ENCODE data around the gene SOCS2.

Gene SOCS2

DNA sequence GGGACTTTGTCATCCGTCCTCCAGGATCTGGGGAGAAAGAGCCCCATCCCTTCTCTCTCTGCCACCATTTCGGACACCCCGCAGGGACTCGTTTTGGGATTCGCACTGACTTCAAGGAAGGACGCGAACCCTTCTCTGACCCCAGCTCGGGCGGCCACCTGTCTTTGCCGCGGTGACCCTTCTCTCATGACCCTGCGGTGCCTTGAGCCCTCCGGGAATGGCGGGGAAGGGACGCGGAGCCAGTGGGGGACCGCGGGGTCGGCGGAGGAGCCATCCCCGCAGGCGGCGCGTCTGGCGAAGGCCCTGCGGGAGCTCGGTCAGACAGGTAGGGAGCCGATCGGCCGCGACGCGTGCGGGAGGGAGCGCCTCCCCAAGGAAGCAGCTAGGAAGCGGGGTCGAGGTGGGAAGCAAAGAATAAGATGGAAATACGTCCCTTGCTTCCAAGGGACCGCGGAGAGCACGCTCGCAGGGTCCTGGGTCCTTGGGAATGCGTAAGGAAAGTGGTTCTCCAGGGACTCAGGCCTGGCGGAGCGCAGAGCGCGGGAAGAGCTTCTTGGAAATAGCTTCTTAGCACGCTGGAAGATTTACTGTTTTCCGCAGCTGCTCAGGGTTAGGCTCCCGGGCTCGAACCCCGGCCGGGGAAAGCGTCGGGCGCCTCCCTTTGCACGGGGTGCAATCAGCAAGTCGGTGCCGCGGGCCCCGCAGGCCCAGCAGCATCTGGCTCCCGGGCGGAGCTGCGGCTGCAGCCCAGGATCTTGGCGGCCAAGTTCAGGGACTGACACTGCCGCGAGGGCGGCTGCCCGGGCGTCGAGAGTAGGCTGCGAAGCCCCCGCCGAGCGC is 457 bp downstream of the SOCS2 start:
- no peak for TF ChIP-seq ZNF274 (IDR thresholded peaks at IDR 0.05; ENCODE audit: low read depth, low read length)
- peak overlapping the region; percentile 87; the same call in 1 of the 2 replicates for H3K4me3 ChIP-seq (ENCODE audit: low read length)

DNA sequence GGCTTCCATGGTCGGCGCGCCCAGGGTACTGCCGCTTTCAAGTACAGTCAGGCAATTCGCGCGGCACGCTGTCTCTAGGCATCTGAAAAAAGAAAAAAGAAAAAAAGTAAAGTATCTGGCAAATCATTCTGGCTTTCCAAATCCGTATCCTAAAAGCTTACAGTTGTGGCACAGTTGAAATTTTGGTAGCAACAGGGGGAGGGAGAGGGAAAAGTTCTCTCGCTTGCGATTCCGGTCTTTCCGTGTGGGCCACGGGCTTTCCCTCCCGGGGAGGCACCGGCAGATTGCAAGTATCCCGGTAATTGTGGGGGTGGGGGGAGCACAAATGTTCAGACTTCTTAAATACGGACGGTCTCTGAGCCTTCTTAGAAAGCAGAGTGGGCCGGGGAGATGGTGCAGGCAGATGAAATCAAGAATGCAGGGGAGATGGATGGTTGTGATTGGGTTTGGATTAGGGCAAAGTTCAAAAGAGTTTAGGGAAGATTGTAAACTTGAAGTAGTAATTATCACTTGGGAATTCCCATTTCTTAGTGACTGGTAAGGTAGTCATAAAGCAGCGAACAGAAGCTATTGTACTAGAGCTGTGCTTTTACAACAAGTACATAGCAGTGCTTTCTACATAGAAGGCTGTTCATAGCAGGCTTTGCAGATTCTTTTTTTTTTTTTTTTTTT is 1.2 kb downstream of the SOCS2 start:
- H3K4me3 ChIP-seq (ENCODE audit: low read length): peak overlapping the region; percentile 87; the same call in 1 of the 2 replicates
- no peak for TF ChIP-seq ZNF274 (IDR thresholded peaks at IDR 0.05; ENCODE audit: low read depth, low read length)

DNA sequence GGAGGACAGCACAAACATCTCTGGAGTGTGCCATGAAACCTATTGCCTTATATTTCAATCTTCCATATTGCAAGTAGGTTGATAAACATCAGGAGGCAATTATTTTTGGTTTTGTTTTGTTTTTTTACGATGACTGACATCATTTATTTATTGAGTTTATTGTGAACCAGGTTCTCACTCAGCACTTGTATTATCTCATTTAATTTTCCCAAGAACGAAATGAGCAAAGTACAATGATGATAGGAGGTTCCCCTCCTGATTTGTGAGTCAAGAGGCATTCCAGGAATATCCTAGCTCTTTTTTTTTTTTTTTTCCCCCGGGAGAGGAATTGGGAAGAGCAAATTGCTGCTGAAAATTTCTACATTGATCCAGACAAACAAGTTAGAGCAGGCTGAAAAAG is 4.7 kb downstream of the SOCS2 start:
- H3K4me3 ChIP-seq (ENCODE audit: low read length): no peak overlapping the region
- TF ChIP-seq ZNF274 (IDR thresholded peaks at IDR 0.05; ENCODE audit: low read depth, low read length): no peak

DNA sequence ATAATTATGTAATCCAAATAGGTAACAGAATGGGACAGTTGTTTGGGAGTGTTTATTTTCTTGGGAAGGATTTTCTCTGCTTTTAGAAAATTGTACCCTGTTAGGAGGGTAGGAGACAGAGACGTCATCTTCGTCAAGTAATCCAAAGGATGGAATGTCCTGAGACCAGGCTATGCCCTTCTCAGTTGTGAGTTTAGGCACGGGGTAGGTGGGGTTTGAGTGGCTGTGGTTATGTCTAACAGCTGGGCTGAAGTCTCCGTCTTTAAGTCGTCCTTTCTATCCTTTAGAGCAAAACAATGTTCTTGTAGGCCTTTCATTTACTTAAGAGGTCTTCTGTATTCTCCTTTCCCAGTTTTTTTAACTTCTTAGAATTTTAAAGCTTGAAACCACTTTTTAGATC is 5.7 kb downstream of the SOCS2 start:
- TF ChIP-seq ZNF274 (IDR thresholded peaks at IDR 0.05; ENCODE audit: low read depth, low read length): no peak
- no peak overlapping the region for H3K4me3 ChIP-seq (ENCODE audit: low read length)

DNA sequence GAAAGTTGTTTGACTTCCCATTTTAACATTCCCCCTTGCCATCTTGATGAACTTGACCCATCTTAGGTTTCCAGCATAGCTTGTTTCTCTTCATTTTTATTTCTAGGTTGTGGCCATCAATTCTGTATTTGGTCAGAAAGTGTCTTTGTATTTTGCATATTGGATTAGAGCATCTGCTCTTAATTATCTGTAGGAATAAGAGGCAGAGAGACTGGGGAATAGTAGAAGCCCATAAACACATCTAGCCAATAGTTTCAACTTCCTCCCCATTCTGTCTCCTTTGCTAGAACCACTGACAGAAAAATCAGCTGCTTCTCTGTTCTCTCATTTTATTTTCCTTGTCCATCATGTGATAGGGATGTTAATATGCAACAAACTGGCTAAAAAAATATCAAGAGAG is 8.2 kb downstream of the SOCS2 start:
- no peak overlapping the region for H3K4me3 ChIP-seq (ENCODE audit: low read length)
- no peak for TF ChIP-seq ZNF274 (IDR thresholded peaks at IDR 0.05; ENCODE audit: low read depth, low read length)

DNA sequence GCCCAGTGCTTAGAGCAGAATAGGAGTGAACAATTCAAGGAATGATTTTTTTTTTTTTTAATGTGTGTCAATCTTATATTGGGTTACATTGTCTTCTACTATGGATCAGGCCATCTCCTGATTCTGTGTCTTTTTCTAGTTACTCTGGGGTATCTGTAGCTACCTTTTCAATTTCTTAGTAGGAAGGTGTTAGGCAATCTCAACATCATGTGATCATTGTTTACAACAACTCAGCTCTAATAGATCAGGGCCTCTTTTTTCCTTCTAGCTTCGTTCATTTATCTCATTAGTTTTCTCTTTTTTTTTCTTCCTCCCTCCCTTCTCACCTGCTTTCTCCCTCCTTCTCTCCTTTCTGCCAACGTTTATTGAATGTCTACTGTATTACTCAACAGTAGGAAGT is 8.9 kb downstream of the SOCS2 start:
- no peak for TF ChIP-seq ZNF274 (IDR thresholded peaks at IDR 0.05; ENCODE audit: low read depth, low read length)
- no peak overlapping the region for H3K4me3 ChIP-seq (ENCODE audit: low read length)

DNA sequence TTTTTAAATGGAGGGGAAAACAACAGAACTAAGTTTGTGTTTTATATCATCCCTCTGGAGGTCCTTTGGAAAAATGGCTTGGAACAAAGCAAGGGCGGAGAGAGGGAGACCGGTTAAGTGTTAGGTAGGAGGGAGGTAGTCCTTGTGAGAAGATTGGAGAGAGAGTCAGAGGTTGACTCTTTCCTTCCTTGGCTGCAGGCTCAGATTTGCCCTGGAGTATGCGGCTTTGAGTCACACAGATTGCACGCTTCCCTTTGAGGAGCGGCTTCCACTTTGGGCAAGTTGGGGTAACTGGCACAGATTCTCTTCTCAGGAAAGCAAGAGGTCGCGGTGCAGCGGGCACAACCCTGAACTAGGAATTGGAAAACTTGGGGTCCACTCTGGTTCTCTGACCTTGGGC is 9.9 kb downstream of the SOCS2 start:
- TF ChIP-seq ZNF274 (IDR thresholded peaks at IDR 0.05; ENCODE audit: low read depth, low read length): no peak
- H3K4me3 ChIP-seq (ENCODE audit: low read length): no peak overlapping the region

DNA sequence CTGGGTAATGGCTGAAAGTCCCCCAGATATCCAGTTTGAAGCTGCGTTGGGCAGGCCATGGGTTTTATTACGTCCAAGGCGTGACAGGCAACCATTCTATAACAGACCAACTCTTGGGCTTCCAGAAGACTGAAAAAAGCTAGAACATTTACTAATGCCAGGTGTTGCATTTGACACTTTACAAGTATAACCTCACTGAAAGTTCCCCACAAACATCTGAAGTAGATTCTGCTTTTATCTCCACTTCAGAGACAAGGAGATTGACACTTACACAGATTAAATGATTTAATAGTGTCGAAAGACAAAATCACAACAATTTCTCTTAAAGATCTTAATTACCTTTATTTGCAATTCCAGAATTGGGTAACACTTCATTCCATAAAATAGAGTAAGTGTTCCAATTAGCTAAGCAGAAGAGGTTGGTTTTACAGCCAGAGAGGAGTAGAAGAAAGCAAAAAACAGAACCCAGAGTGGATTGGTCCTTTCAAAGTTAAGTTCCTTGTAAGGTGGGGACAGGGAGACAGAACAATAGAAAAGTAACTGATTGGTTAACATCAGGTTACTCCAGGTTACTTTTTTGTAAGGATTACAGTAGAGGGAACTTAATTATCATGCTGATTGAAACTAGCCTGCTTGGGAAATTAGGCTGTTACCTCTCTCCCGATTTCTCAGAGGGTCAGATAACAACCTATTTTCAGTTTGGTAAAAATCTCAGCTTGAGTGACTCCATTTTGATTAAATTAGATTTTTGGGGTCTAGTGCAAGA is 11.3 kb downstream of the SOCS2 start:
- no peak for TF ChIP-seq ZNF274 (IDR thresholded peaks at IDR 0.05; ENCODE audit: low read depth, low read length)
- H3K4me3 ChIP-seq (ENCODE audit: low read length): no peak overlapping the region

DNA sequence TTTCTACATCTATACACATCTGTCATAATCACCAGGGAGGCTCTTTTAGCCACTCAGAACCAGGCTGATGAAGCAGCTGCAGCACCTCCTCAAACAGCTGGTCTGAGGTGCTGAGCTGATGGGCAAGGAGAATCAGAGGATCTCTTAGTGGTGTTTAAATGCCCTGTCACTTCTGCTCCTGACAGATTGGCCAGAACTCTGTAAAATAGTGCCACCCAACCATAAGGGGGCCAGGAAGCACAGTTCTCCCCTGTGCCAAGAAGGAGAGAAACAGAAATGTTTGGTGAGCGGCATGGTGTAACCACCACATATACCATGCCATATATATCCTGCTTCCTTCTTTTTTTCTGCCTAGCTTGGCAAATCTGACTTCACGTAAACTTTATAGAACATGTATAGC is 12.8 kb downstream of the SOCS2 start:
- no peak for TF ChIP-seq ZNF274 (IDR thresholded peaks at IDR 0.05; ENCODE audit: low read depth, low read length)
- H3K4me3 ChIP-seq (ENCODE audit: low read length): no peak overlapping the region

DNA sequence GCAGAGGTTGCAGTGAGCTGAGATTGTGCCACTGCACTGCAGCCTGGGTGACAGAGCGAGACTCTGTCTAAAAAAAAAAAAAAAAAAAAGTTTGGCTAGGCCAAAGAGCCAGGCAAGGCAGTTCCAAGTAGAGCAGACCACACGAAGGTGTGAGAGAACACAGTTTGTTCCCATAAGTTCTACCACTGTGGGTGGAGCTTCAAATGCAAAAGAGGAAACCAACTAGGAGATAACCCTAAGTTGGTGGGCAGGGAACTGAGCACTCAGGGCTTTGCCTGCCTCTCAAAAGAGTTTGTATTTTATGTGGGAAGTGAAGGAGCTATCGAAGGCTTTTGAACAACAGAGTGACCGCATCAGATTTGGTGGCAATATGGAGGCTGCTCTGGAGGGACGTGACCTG is 15.1 kb downstream of the SOCS2 start:
- no peak for TF ChIP-seq ZNF274 (IDR thresholded peaks at IDR 0.05; ENCODE audit: low read depth, low read length)

DNA sequence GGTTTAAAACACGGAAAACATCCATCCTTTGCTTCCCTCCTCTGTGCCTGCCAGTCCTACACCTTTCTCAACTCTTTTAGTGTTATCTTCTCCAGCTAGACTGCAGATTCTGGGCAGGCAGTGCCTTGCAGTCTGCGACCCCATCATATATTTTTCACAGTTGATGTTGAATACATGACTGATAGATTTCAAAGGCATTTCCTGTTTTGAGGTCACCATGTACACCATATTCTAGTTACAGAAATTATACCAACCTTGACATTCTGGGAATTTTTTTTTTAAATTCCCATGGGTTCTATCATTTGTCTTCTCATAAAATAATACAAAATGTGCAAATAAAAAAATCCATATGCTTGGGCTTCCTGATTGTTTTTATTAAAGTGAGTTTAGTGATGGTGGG is 16.6 kb downstream of the SOCS2 start:
- no peak for TF ChIP-seq ZNF274 (IDR thresholded peaks at IDR 0.05; ENCODE audit: low read depth, low read length)
- H3K4me3 ChIP-seq (ENCODE audit: low read length): no peak overlapping the region

More for the DNA sequence above, 15.1 kb downstream of the SOCS2 start:
- no peak overlapping the region for H3K4me3 ChIP-seq (ENCODE audit: low read length)

DNA sequence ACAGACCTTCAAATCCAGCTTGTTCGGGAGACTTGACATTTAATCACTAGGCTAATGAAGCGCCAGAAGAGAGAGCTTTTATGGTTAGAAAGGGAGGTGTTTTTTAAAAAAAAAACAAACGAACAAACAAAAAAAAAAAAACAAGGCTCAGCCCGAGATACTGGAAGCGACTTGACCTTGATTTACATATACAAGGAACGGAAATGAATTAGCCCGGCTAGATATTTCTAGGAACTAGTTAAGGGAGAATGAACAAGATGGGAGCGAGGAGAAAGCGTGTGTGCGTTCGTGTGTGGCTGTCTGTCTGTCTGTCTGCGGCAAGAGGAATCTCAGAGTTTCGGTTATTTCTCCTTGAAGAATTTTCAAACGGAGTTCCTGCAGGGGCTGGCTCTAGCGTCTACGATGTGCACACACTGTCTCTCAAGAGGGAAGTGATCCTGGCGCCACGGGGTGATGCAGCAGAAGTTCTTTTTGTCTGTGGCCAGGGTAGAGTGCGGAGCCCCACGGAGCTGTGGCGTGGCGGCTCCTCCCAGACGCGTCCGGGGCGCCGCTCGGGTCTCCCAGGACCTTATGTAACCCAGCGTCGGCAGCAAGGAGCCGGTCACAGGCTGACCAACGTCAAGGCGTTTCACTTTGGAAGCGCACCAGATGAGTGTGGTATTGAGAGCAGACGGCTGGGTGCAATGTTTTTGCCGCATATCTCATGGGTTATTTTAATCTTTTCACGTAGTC is 18.8 kb downstream of the SOCS2 start:
- TF ChIP-seq ZNF274 (IDR thresholded peaks at IDR 0.05; ENCODE audit: low read depth, low read length): no peak
- peak overlapping the region; percentile 93 for H3K4me3 ChIP-seq (ENCODE audit: low read length)

DNA sequence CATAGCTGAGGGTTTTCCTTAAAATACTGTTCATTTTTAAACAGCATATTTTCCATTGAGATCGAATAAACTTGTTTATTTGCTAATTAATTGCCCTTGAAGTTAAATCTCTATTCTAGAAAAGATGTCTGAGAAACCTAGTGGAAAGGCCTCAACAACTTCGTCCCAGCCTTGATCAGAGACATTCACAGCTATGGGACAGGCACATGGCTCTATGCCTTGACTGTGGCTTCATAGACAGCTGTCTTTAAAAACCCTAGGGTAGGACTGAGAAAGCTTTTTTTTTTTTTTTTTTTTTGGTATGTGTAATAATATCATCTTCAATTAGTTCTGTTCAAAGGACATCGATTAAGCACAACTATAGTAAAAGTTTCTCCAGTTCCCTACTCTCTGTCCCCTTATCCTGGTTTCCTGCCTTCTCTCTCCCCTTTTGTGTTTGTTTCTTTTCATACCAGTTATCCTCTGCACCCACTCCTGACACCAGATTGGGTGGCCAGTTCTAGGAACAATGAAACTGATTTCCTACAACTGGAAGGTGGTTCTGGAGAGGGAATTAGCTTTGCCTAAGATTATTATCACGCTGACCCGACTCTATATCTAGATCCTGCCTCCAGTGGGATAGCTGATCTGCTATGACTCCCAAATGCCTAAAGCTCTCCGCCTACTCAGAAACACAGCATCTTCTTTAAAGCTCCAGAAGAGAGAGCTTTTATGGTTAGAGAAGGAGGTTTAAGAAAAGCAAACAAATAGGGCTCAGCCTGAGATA is 20.3 kb downstream of the SOCS2 start:
- TF ChIP-seq ZNF274 (IDR thresholded peaks at IDR 0.05; ENCODE audit: low read depth, low read length): no peak
- H3K4me3 ChIP-seq (ENCODE audit: low read length): no peak overlapping the region
